NT2/D1 (cell line): ENCODE data around the gene COL18A1.

Source experiments
- SUZ12 ChIP-seq: IDR thresholded peaks from 2 replicates; pipeline ENCODE4 v1.6.1; 2011; ENCODE audit not compliant: insufficient read length, insufficient read depth; ENCODE audit errors: extremely low read depth
- ZNF274 ChIP-seq: IDR thresholded peaks from 2 replicates; pipeline ENCODE4 v1.6.1; 2011; ENCODE audit warnings: mild to moderate bottlenecking, low read depth, low read length

GRCh38 chr21:45439901-45440461 is 35.0 kb downstream of the COL18A1 start:
- TF ChIP-seq SUZ12 (no peak), ZNF274 (no peak)
